Esophagus muscularis mucosa (tissue), 4 donors: ENCODE data around the gene SF3A1. TPM values are rescaled to one million over a fixed set of nuclear protein-coding genes. Genes with fewer than 3 reads are reported as not detected.

Source experiments
- DNase-seq: peaks from one replicate; pipeline ENCODE4 v3.0.0-alpha.2; 2017; ENCODE audit errors: extremely low spot score
- H3K27ac ChIP-seq, 4 donors: fragments of 200-600 bp; sonication (generic); replicated peaks in 1 of 4; 1 replicate in 3 of 4; 2 replicates in 1 of 4; pipeline ENCODE4 v1.5.1; 2016 to 2019; ENCODE audit warnings: mild to moderate bottlenecking in 1 of 4
- H3K27me3 ChIP-seq, 4 donors: fragments of 200-600 bp; sonication (generic); one replicate each; pipeline versions ENCODE4 v1.5.1 to v1.6.0; 2016 to 2019
- H3K36me3 ChIP-seq, 4 donors: fragments of 200-600 bp; sonication (generic); one replicate each; pipeline ENCODE4 v1.5.1; 2016 to 2019
- H3K4me1 ChIP-seq, 4 donors: fragments of 200-600 bp; sonication (generic); one replicate each; pipeline ENCODE4 v1.5.1; 2016 to 2019
- H3K4me3 ChIP-seq, 4 donors: fragments of 200-600 bp; sonication (generic); 1 replicate in 2 of 4; 2 replicates in 2 of 4; pipeline ENCODE4 v1.5.1; 2016 to 2019; ENCODE audit warnings: mild to moderate bottlenecking in 4 of 4, moderate library complexity in 1 of 4
- H3K9me3 ChIP-seq, 4 donors: fragments of 200-600 bp; sonication (generic); 1 replicate in 3 of 4; 2 replicates in 1 of 4; pipeline ENCODE4 v1.5.1; 2016 to 2019
- CTCF ChIP-seq, 3 experiments: fragments of 200-600 bp in 2 of 3; fragments of 450-650 bp in 1 of 3; sonication (generic) in 2 of 3; IDR thresholded peaks; one replicate each; pipeline ENCODE4 v1.5.1; 2017 to 2019; ENCODE audit warnings: antibody characterized with exemption in 3 of 3, mild to moderate bottlenecking in 2 of 3, moderate library complexity in 1 of 3
- EP300 ChIP-seq: sonication (generic); formaldehyde crosslinking; IDR thresholded peaks from one replicate; pipeline ENCODE4 v1.6.1; 2017; ENCODE audit warnings: antibody characterized with exemption
- POLR2A ChIP-seq: fragments of 450-650 bp; IDR thresholded peaks from one replicate; pipeline ENCODE4 v1.6.1; 2017; ENCODE audit warnings: antibody characterized with exemption, moderate library complexity, mild to moderate bottlenecking, low read depth
- POLR2AphosphoS5 ChIP-seq, 2 donors: sonication (generic); formaldehyde crosslinking; IDR thresholded peaks; one replicate each; pipeline ENCODE4 v1.6.1; 2017; ENCODE audit warnings: antibody characterized with exemption in 2 of 2
- WGBS: methylation state at CpG from one replicate; pipeline ENCODE4 v1.1.5; 2018; 5-methylcytosine and 5-hydroxymethylcytosine counted together
- intact Hi-C: fragments of 100-400 bp; cut with DNase I; formaldehyde crosslinking; loops from one replicate; pipeline ENCODE4 v1.15.1; 2023
- total RNA-seq, 4 donors: library from RNA; depleted of rRNA; stranded (reverse); fragments of >200 nt; gene quantifications; one replicate each; pipeline versions ENCODE4 v1.1.0 to v1.2.1, GENCODE V29; 2016

SF3A1 gene
- total RNA-seq, 4 donors from 2014 or later: 32.8 to 85.8 (median 60.0) TPM

GRCh38 chr22:30362651-30363281 is 6.1 kb upstream of the SF3A1 start:
- no peaks in the 10 kb centered on the region for H3K27me3 ChIP-seq
- WGBS: 74% methylated on average over 7 of the region's 7 CpGs
- no peak for DNase-seq
- intact Hi-C loops: no loop called here
- peaks cover 0 to 3% (median 2%) of the 10 kb centered on the region in 4 donors for H3K4me1 ChIP-seq
- H3K27ac ChIP-seq: no peak overlapping the region
- no peak overlapping the region for H3K4me3 ChIP-seq
- H3K9me3 ChIP-seq: no peaks in the 10 kb centered on the region
- TF ChIP-seq EP300 (no peak), CTCF (IDR thresholded peaks at IDR 0.05) (no peak), POLR2A (no peak), POLR2AphosphoS5 (IDR thresholded peaks at IDR 0.05) (no peak)
- peaks cover 0 to 9% (median 2%) of the 10 kb centered on the region in 4 donors for H3K36me3 ChIP-seq

- WGBS: 82% methylated on average over 9 of the region's 10 CpGs
- Histone ChIP-seq H3K9me3 (no peaks in the 10 kb centered on the region), H3K36me3 (peaks cover 0 to 9% (median 2%) of the 10 kb centered on the region in 4 donors), H3K27me3 (no peaks in the 10 kb centered on the region), H3K4me1 (peaks cover 5 to 10% (median 8%) of the 10 kb centered on the region in 4 donors), H3K4me3 (no peak overlapping the region), H3K27ac (no peak overlapping the region)
- DNase-seq: no peak
- intact Hi-C loops: no loop called here
- TF ChIP-seq CTCF (IDR thresholded peaks at IDR 0.05) (no peak), POLR2A (no peak), POLR2AphosphoS5 (IDR thresholded peaks at IDR 0.05) (no peak)
Measured at GRCh38 chr22:30361916-30362650, 5.4 kb upstream of the SF3A1 start.

- WGBS: 96% methylated on average over 6 of the region's 6 CpGs
- no peak for DNase-seq
Measured at GRCh38 chr22:30358541-30358940, 1.8 kb upstream of the SF3A1 start.

GRCh38 chr22:30357650-30358215 is 1.0 kb upstream of the SF3A1 start:
- Histone ChIP-seq H3K4me1 (peaks cover 30 to 45% (median 43%) of the 10 kb centered on the region in 4 donors), H3K36me3 (peaks cover 2 to 12% (median 3%) of the 10 kb centered on the region in 4 donors), H3K27ac (no peak overlapping the region), H3K9me3 (no peaks in the 10 kb centered on the region), H3K4me3 (peak overlapping the region; percentile 75 to 82 (median 81)), H3K27me3 (no peaks in the 10 kb centered on the region)
- TF ChIP-seq POLR2AphosphoS5 (IDR thresholded peaks at IDR 0.05) (no peak), CTCF (IDR thresholded peaks at IDR 0.05) (no peak), POLR2A (no peak), EP300 (no peak)
- no peak for DNase-seq
- WGBS: 60% methylated on average over 22 of the region's 22 CpGs
- intact Hi-C loops: loop anchor here (2.0 kb wide), 1 partner anchor 71 kb away; no protein-coding TSS in a partner anchor

More at GRCh38 chr22:30358541-30358940, 1.8 kb upstream of the SF3A1 start:
- H3K4me1 ChIP-seq: peaks cover 30 to 38% (median 36%) of the 10 kb centered on the region in 4 donors
- intact Hi-C loops: loop anchor here (2.0 kb wide), 1 partner anchor 72 kb away; no protein-coding TSS in a partner anchor
- H3K9me3 ChIP-seq: no peaks in the 10 kb centered on the region
- no peak for TF ChIP-seq EP300
- no peak overlapping the region for H3K4me3 ChIP-seq
- peaks cover 0 to 6% (median 0%) of the 10 kb centered on the region in 4 donors for H3K36me3 ChIP-seq
- H3K27me3 ChIP-seq: no peaks in the 10 kb centered on the region
- H3K27ac ChIP-seq: no peak overlapping the region

GRCh38 chr22:30357236-30357570 is 509 bp upstream of the SF3A1 start:
- intact Hi-C loops: no loop called here
- H3K36me3 ChIP-seq: peaks cover 7 to 17% (median 8%) of the 10 kb centered on the region in 4 donors
- no peaks in the 10 kb centered on the region for H3K9me3 ChIP-seq
- 1% methylated on average over 9 of the region's 9 CpGs for WGBS
- TF ChIP-seq POLR2AphosphoS5 (IDR thresholded peaks at IDR 0.05) (no peak), CTCF (IDR thresholded peaks at IDR 0.05) (no peak), POLR2A (no peak), EP300 (no peak)
- no peaks in the 10 kb centered on the region for H3K27me3 ChIP-seq
- H3K27ac ChIP-seq: peak overlapping the region; percentile 94 to 97 (median 96)
- peak overlapping the region; percentile 75 to 82 (median 81) for H3K4me3 ChIP-seq
- DNase-seq: no peak
- peaks cover 30 to 50% (median 48%) of the 10 kb centered on the region in 4 donors for H3K4me1 ChIP-seq
